ENCODE data around the gene ACTR10. TPM values are rescaled to one million over a fixed set of nuclear protein-coding genes. Genes with fewer than 3 reads are reported as not detected.

ACTR10 gene
- total and polyA plus RNA-seq, 9 of the 15 experiments (the other 6 are each of a cell fraction or from before 2014, with no cell fraction given): 22.0 to 66.1 (median 34.1) TPM

- TF ChIP-seq L3MBTL2 (IDR thresholded peaks at IDR 0.05) (peak; percentile 62), ZKSCAN3 (CRISPR knock-in tag; IDR thresholded peaks at IDR 0.05) (no peak), ZHX1 (conservative IDR thresholded peaks at IDR 0.05; ENCODE audit: low read length) (no peak), ZNF347 (CRISPR knock-in tag; IDR thresholded peaks at IDR 0.05; ENCODE audit: low read depth) (no peak), PHB (CRISPR knock-in tag; IDR thresholded peaks at IDR 0.05) (no peak), EGR1 (conservative IDR thresholded peaks at IDR 0.05) (no peak), ZBTB40 (IDR thresholded peaks at IDR 0.05) (no peak), ZBTB40 (CRISPR knock-in tag; IDR thresholded peaks at IDR 0.05) (no peak), ERF (CRISPR knock-in tag; IDR thresholded peaks at IDR 0.05) (no peak), EP400 (IDR thresholded peaks at IDR 0.05) (peak; percentile 48; the same call in 1 of the 2 replicates), USF2 (CRISPR knock-in tag; IDR thresholded peaks at IDR 0.05) (no peak), TCF7 (IDR thresholded peaks at IDR 0.05; ENCODE audit: borderline replicate concordance) (no peak), ZNF507 (tag; conservative IDR thresholded peaks at IDR 0.05) (no peak), MNT (conservative IDR thresholded peaks at IDR 0.05) (peak; percentile 31 to 57; a peak in 1 of 4 replicates)
Observed at GRCh38 chr14:58171090-58171489, 28.9 kb upstream of the ACTR10 start (continued).
